HG03060 (cell line): Measurements from ENCODE around the gene ATP6V0E1.

Experiments used
- ATAC-seq: cut with Tn5 transposase; IDR thresholded peaks from one replicate; pipeline ENCODE4 v1.9.1; 2021; ENCODE audit warnings: low read depth, moderate number of reproducible peaks; ENCODE audit not compliant: unreplicated experiment

Gene ATP6V0E1

GRCh38 chr5:172956228-172956627, 27.3 kb upstream of the ATP6V0E1 start:
- ATAC-seq = no peak

GRCh38 chr5:172956936-172957335, 26.6 kb upstream of the ATP6V0E1 start:
- ATAC-seq = no peak

- no peak for ATAC-seq
These were observed 26.1 kb upstream of the ATP6V0E1 start for GRCh38 chr5:172957458-172957857.

- no peak for ATAC-seq
These were observed 25.1 kb upstream of the ATP6V0E1 start for GRCh38 chr5:172958331-172959046.

- no peak for ATAC-seq
These were observed 23.5 kb upstream of the ATP6V0E1 start for GRCh38 chr5:172959824-172960799.

GRCh38 chr5:172969921-172970320, 13.7 kb upstream of the ATP6V0E1 start:
- no peak for ATAC-seq

GRCh38 chr5:172971482-172971881, 12.1 kb upstream of the ATP6V0E1 start:
- no peak for ATAC-seq

GRCh38 chr5:172972552-172972951, 11.0 kb upstream of the ATP6V0E1 start:
- ATAC-seq = no peak

- ATAC-seq = no peak
These were observed 10.2 kb upstream of the ATP6V0E1 start for GRCh38 chr5:172973127-172973916.

- no peak for ATAC-seq
These were observed 9.6 kb upstream of the ATP6V0E1 start for GRCh38 chr5:172973931-172974330.

- no peak for ATAC-seq
These were observed 8.3 kb upstream of the ATP6V0E1 start for GRCh38 chr5:172975289-172975688.

GRCh38 chr5:172979778-172980177, 3.8 kb upstream of the ATP6V0E1 start:
- ATAC-seq = no peak

GRCh38 chr5:172981931-172982330, 1.6 kb upstream of the ATP6V0E1 start:
- no peak for ATAC-seq

- ATAC-seq = peak; percentile 50
These were observed 828 bp downstream of the ATP6V0E1 start for GRCh38 chr5:172984244-172984953.

- no peak for ATAC-seq
These were observed 2.0 kb downstream of the ATP6V0E1 start for GRCh38 chr5:172985596-172985995.

GRCh38 chr5:172988276-172988675, 4.7 kb downstream of the ATP6V0E1 start:
- no peak for ATAC-seq

GRCh38 chr5:172990776-172991175, 7.2 kb downstream of the ATP6V0E1 start:
- no peak for ATAC-seq

- ATAC-seq = no peak
These were observed 10.8 kb downstream of the ATP6V0E1 start for GRCh38 chr5:172994405-172994804.

- ATAC-seq = no peak
These were observed 15.9 kb downstream of the ATP6V0E1 start for GRCh38 chr5:172999372-172999973.

GRCh38 chr5:172999974-173000373, 16.4 kb downstream of the ATP6V0E1 start:
- no peak for ATAC-seq
